GM12873 (cell line): Measurements from ENCODE around the gene ELOVL3.

Experiments
- TF ChIP-seq, protein P1 (sequence below): IDR thresholded peaks from 2 replicates; pipeline ENCODE4 v1.5.1; 2012; ENCODE audit warnings: low read depth, mild to moderate bottlenecking, moderate library complexity, low read length, control low read depth; ENCODE audit not compliant: insufficient read depth; ENCODE audit errors: missing control alignments

Gene ELOVL3

DNA sequence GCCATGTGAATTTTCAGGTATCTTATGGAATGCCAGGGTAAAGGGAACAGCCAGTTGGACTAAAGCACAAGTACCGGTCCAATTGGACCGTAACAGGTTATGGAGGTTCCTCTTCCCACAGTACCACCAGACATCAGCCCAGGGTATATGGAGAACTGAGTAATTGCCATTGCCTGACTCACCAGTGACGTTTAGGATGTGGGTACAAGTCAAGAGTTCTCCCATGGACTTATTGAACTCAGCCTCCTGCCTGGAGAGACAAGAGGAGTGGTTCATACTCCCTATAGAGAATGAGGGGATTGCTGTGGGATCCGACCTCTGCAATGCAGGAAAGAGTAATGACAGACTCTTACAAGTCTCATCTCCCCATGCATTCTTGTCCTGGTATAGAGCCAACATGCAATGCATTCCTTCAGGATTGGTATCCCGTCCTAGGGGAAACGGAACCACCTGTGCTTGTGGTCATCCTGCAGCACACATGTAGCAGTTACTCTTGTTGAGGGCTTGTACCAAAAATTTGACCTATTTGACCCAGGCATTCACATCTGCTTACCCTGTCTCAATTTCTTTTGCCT lies 30.7 kb upstream of the ELOVL3 start:
- TF ChIP-seq, protein P1, sequence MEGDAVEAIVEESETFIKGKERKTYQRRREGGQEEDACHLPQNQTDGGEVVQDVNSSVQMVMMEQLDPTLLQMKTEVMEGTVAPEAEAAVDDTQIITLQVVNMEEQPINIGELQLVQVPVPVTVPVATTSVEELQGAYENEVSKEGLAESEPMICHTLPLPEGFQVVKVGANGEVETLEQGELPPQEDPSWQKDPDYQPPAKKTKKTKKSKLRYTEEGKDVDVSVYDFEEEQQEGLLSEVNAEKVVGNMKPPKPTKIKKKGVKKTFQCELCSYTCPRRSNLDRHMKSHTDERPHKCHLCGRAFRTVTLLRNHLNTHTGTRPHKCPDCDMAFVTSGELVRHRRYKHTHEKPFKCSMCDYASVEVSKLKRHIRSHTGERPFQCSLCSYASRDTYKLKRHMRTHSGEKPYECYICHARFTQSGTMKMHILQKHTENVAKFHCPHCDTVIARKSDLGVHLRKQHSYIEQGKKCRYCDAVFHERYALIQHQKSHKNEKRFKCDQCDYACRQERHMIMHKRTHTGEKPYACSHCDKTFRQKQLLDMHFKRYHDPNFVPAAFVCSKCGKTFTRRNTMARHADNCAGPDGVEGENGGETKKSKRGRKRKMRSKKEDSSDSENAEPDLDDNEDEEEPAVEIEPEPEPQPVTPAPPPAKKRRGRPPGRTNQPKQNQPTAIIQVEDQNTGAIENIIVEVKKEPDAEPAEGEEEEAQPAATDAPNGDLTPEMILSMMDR, result no peak

DNA sequence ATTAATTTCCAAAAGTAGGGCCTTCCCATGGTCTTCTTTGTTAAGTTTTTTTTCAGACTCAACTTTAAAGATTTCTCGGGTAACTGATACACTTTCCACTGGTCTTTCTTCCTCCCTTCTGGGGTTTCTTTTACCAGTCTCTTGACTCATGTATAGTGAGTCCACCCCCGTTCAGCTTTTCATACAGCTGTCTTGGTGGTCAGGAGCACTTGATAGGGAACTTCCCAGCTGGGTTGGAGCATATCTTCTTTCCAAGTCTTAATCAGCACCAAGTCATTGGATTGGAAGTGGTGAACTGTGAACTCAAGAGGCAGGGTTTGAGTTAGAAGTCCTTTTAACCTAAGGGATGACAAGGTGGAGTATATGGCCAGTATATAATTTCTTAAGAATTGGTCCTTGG lies 29.2 kb upstream of the ELOVL3 start:
- TF ChIP-seq, protein P1, result no peak

DNA sequence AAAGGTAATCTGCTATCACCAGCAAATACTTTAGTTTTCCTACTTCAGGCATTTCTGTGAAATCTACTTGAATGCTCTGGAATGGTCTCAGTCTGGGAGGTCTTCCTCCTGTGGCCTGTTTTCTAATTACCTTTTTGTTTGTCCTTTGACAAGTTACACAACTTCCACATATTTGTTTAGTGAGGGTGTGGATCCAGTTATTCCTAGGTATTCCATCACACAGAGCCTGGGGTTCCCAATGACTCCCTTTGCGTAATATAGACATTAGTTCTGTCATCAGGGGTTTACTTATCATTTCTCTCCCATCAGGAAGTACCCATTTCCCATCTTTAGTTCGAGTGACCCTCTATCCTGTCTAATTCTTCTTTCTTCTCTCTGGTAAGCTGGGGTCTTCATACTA lies 28.1 kb upstream of the ELOVL3 start:
- TF ChIP-seq, protein P1, result no peak

DNA sequence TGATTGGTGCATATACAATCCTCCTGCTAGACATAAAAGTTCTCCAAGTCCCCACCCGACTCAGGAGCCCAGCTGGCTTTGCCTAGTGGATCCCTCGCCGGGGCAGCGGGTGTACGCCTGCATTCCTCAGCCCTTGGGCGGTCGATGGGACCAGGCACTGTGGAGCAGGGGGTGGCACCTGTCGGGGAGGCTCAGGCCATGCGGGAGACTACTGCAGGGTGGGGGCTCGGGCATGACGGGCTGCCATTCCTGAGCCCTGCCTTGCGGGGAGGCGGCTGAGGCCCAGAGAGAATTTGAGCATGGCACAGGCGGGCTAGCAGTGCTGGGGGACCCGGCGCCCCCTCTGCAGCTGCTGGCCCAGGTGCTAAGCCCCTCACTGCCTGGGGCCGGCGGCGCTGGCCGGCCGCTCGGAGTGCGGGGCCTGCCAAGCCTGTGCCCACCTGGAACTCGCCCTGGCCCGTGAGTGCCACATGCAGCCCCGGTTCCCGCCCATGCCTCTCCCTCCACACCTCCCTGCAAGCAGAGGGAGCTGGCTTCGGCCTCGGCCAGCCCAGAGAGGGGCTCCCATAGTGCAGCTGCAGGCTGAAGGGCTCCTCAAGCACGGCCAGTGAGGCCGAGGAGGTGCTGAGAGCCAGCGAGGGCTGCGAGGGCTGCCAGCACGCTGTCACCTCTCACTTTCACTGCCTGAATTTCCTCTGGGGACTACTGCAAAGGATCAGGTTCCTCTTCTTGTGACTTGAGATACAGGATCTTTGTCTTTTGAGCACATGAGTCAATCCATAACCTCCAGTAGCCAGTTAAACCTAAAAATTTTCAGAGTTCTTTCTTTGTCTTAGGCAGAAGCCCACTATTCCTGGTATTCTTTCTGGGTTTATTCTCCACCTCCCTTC lies 25.1 kb upstream of the ELOVL3 start:
- TF ChIP-seq, protein P1, result no peak

DNA sequence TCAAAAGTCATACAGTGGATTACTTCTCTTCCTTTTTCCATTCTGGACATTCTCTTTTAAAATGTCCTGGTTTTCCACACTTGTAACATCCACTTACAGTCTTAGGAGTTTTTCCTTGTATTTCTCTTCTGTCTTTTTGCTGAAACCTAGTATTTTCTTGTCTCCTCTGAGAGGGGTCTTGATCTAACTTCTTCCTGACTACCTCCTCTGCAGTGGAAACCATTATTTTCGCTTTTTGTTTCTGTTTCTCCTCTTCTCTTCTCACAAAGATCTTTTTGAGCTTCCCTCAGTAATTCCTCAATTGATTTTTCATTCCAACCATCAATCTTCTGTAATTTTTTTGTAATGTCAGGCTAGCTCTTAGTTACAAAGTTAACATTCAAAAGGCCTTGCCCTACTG lies 23.7 kb upstream of the ELOVL3 start:
- TF ChIP-seq, protein P1, result no peak

DNA sequence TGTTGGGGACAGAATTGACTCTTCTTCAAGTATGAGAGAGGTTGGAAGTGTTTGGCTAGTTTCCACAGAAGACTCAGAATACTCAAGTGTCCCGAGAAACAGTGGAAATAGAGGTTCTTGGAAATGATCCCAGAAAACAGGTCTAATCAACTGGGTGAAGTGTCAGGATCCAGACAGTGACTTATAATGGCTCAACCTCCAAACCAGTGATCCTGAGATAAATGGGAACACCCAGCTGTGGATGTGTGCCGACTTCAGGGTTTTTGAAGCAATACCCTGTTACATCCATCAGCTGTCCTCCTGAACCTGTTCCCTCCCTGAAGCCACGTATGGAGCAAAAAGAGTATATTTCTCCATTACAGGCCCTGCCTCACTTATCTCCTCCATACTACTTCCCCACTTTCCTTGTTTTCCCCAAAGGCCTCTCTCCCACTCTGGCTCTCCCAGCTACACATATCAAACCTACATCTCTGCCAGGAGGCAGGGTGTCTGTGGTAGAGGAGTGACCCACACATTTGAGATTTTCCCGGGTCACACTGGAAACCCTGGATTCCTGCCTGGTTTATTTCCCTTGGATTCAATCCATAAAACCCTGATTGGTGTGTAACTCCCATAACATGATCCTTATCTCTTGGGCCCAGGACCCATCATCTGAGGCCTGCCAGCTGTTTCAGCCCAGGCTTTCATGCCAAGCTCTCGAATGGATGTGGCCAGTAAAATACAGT lies 17.6 kb upstream of the ELOVL3 start:
- TF ChIP-seq, protein P1, result no peak

DNA sequence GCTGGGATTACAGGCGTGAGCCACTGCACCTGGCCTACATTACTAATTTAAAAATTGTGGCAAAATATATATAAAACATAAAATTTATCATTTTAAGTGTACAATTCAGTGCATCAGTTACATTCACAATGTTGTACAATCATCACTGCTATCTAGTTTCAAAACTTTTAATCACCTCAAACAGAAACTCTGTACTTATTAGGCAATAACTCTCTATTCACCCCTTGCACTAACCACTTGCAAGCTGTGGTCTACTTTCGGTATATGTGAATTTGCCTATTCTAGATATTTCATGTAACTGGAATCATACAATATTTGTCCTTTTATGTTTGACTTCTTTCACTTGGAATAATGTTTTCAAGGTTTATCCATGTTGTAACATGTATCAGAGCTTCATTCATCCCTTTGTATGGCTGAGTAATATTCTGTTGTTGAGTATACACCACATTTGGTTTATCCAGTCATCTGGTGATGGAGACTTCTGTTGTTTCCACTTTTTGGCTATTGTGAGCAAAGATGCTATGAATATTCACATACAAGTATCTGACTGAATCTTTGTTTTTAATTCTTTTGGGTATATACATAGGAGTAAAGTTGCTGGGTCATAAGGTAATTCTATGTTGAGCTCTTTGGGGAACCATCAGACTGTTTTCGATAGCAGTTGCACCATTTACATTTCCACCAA lies 14.3 kb upstream of the ELOVL3 start:
- TF ChIP-seq, protein P1, result no peak
